HG03558 (cell line): ENCODE measurements around the gene RETN.
"Not testable (repeated sequence)": the region's sequence is repeated elsewhere in the genome, so short reads cannot be mapped to it uniquely, and the experiment has no call there.

ENCODE experiments used
- ATAC-seq: cut with Tn5 transposase; IDR thresholded peaks from one replicate; pipeline ENCODE4 v1.9.1; 2021; ENCODE audit warnings: moderate number of reproducible peaks; ENCODE audit not compliant: unreplicated experiment; ENCODE audit errors: extremely low read depth

RETN gene

DNA sequence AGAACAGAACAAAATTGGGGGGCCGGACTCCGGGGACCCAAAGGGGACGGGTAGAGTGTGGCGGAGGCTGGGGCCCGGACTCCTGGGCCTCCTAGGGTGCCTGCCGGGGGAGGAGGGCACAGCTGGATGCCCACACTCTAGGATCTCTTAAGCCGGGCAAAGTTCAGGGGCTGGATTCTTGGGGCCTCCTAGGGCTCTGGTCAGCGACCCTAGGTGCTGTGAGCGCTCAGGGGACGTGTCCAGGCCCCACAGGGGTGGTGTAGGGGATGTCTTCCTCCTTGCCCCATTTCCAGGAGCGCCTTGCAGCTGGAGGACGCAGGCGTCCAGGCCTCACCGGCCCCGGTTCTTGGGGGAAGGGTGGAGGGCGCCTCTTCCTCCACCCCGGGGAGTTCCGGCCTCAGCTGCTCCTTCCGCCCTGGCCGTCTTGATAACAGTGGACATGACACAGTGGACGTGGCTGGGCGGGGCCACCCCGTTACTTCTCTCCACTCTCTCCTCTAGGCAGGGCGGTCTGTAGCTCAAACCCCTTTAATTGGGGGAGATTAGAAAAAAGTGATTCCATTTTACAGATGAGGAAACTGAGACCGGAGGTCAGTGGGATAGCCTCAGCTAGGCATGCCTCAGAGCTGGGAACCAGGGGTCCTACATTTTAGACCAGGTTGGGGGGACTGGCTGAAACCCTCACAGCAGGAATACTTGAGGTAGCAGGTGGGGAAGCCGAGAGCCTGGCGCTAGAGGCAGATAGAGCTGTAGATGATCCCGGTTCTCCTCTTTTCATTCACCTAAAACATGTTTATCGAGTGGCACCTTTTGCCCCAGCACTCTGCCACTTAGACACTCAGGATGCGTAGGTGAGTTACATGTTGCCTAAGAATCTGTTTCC, 31.2 kb upstream of the RETN start:
- ATAC-seq = no peak

DNA sequence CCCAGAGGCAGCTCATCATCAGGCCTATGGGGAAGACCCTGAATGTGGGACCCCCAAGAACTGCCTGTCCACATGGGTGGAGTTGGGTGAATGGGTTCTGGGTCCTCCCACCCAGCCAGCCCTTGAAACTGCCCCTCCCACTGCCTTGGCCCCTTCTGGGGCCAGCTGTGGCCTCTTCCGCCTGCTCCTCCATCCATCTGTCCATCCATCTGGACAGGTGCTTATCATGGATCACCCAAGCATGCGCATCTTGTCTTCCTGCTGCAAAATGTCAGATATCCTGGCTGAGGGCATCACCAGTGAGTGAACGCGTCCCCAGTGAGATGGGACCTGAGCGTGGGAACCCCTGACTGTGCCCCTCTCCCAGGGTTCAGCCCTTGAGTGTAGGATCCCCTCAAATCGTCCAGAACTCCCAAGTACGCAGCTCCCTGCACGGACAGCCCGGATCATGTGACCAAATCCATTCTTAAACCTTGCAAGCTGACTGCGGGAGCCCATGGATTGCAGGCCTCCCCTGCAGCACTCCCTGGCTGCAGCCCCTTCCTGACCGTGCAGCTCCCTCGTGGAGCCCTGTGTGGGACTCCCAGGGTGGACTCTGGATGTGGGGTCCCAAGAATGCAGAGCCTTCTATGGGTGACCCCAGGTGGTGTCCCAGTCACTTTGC, 29.9 kb upstream of the RETN start:
- no peak for ATAC-seq

DNA sequence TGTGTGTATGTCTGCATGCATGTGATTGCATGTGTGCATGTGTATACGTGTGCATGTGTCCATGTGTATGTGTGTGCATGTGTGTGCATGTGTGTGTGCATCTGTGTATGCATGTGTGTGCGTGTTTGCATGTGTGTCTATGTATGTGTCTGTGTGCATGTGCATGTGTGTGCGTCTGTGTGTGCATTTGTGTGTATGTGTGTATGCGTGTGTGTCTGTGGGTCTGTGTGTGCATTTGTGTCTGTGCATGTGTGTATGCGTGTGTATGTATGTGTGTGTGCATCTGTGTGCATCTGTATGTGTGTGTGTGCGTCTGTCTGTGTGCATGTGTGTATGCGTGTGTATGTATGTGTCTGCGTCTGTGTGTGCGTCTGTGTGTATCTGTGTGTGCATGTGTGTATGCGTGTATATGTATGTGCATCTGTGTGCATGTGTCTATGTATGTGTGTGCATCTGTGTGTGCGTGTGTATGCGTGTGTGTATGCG, 28.9 kb upstream of the RETN start:
- ATAC-seq = no peak

DNA sequence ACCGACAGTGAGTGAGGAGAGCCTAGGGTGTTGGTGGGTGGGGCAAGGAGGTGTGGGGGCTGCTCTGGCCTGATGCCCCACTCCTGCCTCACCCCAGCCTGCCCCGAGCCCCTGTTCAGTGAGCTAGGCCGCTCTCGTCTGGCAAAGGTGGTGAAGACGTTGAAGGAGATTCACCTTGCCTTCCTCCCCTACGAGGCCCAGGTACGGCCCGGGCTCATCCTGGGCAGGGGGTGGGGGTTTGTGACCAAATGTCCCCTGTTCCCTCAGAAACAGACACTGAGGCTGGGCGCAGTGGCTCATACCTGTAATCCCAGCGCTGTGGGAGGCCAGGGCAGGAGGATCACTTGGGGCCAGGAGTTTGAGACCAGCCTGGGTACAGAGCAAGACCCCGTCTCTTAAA, 28.0 kb upstream of the RETN start:
- no peak for ATAC-seq

DNA sequence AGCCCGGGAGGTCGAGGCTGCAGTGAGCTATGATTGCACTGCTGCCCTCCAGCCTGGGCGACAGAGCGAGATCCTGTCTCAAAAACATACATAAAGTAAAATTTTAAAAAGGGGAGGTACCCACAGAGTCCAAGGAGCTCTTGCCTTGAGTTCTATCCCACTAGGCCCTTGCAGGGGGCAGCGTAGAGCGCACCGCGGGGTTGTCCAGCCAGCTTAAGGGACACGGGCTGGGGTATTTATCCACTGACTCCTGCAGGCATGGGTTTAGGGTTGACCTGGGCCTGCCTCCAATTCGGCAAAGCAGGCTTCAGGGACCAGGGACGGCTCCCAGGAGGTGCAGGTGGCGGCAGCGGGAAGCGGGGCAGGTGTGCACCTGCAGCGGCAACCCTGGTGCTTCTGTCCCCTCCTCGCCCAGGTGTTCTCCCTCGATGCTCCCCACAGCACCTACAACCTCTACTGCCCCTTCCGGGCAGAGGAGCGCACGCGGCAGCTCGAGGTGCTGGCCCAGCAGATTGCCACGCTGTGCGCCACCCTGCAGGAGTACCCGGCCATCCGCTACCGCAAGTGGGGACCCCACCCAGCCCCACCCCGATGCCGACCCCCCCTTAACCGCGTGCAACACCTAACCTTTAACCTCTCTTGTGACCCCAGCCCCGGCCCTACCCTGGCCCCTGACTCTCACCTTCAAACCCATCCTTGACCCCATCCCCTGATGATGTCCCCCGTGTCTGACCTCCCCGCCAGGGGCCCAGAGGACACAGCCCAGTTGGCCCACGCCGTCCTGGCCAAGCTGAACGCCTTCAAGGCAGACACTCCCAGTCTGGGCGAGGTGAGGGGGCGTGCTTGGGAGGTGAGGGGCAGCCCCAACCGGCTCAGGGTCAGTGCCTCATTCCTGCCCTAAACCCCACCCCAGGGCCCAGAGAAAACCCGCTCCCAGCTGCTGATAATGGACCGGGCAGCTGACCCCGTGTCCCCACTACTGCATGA, 27.3 kb upstream of the RETN start:
- ATAC-seq = no peak

DNA sequence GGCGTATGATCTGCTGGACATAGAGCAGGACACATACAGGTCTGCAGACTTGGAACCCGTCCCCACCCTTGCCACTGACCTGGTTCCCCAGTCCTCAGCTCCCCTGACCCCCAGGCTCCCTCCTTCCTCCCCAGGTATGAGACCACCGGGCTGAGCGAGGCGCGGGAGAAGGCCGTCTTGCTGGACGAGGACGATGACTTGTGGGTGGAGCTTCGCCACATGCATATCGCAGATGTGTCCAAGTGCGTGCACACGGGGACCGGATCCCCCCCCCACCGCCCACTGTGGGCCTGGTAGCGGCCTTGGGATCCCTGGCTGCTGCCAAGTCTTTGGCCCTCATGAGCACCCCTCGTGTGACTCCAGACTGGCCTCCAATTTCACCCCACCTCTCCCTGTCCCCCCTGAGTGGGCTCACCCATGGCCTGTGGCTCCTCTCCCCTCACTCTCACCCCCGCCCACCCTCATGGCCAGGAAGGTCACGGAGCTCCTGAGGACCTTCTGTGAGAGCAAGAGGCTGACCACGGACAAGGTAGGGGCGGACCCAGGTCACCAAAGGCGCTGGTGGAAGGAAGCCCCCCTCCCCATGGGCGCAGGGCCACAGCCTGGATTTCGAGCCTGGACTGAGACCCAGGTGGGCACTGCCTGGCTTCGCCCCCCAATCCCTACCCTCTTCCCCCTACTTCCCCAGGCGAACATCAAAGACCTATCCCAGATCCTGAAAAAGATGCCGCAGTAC, 26.4 kb upstream of the RETN start:
- ATAC-seq = no peak

DNA sequence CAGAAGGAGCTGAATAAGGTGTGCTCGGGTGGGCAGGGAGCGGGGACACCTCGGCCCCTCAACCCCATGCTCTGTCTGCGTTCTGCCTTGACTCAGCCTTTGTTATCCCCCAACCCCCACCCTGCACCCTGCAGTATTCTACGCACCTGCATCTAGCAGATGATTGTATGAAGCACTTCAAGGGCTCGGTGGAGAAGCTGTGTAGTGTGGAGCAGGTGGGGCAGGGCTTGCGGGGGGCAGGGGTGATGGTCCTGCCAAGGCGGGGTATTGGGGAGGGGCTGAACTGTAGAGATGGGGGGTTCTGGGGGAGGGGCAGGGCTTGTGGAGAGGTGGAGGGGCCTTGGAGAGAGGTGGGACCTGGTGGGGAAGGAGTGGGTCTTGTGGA, 25.8 kb upstream of the RETN start:
- no peak for ATAC-seq

DNA sequence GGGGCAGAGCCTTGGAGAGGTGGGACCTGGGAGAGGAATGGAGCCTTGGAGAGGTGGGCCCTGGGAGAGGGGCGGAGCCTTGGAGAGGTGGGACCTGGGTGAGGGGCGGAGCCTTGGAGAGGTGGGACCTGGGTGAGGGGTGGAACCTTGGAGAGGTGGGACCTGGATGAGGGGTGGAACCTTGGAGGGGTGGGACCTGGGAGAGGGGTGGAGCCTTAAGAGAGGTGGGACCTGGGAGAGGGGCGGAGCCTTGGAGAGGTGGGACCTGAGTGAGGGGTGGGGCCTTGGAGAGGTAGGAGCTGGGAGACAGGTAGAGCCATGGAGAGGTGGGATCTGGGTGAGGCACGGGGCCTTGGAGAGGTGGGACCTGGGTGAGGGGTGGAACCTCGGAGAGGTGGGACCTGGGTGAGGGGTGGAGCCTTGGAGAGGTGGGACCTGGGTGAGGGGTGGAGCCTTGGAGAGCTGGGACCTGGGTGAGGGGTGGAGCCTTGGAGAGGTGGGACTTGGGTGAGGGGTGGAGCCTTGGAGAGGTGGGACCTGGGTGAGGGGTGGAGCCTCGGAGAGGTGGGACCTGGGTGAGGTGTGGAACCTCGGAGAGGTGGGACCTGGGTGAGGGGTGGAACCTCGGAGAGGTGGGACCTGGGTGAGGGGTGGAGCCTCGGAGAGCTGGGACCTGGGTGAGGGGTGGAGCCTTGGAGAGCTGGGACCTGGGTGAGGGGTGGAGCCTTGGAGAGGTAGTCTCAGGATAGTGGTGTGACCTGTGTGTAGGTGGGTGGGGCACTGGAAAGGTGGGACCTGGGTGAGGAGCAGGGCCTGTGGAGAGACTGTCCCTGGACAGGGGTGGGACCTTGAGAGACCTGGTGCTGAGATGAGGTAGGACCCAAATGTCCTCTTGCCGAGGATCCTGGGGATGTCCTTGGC, 25.0 kb upstream of the RETN start:
- ATAC-seq = not testable (repeated sequence)

DNA sequence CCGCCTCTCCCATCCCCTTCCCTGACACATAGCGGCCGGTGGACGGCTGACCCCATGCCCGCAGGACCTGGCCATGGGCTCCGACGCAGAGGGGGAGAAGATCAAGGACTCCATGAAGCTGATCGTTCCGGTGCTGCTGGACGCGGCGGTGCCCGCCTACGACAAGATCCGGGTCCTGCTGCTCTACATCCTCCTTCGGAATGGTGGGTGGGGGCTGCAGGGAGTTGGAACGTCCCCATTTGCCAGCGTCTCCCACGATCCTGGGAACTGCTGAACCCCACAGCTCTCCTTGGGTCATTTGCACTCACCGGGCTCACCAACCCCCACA, 24.3 kb upstream of the RETN start:
- no peak for ATAC-seq

DNA sequence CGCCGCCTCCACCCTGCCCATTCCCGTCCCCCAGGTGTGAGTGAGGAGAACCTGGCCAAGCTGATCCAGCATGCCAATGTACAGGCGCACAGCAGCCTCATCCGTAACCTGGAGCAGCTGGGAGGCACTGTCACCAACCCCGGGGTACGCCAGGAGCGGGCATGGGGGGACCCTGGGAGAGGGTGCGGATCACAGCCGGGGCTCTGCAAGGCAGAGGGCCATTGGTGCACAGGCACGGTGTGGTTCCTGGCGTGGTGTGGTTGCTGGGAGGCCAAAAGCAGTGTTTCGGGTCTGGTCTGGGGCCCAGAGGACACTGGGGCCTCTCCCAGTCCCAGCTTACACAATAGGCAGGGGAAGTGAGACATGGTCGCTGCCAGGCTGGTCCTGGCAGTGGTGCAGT, 23.7 kb upstream of the RETN start:
- no peak for ATAC-seq

DNA sequence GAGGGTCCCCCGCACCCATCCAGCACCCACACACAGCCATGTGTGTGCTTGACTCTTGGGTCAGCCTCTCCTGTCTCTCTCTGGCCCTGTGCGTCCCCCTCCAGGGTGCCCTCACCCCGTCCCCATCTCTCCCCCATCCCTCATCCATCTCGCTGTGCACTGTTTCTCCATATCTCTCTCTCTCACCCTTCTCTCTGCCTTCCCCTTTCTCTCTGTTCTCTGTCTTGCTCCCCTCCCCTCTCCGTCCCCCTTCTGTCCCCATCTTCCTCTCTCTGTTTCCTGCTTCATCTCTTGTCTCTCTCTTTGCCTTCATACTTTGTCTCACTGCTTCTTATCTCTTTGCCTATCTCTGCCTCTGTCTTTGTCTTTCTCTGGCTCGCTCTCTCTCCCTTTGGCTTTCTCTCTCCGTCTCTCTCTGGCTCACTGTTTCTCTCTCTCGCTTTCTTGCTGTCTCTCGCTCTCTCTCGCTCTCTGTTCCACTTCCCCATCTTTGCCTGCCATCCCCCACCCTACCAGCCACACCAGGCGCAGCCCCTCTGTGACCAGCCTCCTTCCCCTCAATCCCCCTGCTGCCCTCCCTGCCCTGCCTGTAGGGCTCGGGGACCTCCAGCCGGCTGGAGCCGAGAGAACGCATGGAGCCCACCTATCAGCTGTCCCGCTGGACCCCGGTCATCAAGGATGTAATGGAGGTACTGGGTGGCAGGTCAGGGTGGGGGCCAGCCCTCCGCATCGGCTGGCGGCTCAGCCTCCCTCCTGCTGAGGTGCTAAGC, 23.0 kb upstream of the RETN start:
- no peak for ATAC-seq

DNA sequence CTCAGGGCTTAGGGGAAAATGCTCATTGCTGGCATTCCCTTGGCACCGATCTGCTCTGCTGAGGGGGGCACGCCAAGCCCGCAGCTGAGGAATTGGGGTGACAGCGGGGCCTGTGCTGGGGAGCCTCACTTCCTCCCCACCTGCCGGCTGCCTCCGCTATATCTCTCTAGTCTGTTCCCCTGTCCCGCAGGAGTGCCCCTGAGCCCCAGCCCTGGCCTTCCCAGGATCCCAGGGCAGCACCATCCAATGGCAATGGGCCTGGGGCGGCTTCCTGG, 22.5 kb upstream of the RETN start:
- ATAC-seq = no peak

DNA sequence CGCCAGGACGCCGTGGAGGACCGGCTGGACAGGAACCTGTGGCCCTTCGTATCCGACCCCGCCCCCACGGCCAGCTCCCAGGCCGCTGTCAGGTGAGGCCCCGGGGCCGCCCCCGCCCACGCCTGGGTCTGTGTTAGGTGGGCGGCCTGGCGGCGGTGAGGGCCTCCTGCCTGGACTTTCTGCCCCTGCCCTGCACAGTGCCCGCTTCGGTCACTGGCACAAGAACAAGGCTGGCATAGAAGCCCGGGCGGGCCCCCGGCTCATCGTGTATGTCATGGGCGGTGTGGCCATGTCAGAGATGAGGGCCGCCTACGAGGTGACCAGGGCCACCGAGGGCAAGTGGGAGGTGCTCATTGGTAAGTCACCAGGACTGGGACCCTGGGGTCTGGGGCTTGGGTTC, 21.7 kb upstream of the RETN start:
- no peak for ATAC-seq

DNA sequence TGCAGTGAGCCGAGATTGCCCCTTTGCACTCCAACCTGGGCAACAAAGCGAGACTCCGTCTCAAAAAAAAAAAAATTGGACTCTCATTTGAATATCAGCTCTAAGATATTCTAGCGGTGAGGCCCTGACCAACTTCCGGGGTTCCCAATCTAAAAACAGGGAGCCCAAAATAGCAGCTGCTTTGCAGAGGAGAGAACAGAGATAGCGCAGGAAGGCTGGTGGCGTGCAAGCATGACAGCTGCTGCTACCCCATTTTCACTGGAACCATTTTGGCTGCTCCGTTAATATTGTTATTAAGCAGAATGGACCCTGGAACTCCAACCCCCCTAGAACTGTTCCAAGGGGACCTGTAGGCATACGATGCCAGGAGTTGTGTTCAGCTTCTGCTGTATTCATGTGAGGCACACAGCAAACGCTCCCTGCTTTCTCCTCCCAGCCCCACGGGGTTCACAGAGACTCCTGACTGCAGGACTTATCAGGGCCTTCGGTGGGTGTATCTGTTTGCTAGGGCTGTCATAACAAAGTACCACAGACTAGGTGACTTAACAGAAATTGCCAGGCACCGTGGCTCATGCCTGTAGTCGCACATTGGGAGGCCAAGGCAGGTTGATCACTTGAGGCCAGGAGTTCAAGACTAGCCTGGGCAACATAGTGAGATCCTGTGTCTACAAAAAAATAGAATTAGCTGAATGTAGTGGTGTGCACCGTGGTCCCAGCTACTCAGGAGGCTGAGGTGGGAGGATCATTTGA, 20.4 kb upstream of the RETN start:
- ATAC-seq = no peak

DNA sequence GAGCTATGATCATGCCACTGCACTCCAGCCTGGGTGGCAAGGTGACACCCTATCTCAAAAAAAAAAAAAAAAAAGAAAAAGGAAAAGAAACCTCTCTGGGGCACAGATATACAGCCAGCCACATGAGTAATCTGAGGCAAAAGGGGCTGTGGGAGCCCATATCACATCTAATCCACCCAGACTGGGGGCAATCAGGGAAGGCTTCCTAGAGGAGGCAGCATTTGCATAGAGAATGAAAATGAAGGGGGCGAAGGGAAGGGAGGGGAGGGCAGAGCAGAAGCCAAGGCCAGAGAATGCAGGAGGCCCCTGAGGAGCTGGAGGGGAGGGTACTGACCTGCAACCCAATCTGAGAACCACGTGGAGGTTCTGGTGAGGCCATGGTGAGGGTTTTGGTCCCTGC, 18.7 kb upstream of the RETN start:
- no peak for ATAC-seq

DNA sequence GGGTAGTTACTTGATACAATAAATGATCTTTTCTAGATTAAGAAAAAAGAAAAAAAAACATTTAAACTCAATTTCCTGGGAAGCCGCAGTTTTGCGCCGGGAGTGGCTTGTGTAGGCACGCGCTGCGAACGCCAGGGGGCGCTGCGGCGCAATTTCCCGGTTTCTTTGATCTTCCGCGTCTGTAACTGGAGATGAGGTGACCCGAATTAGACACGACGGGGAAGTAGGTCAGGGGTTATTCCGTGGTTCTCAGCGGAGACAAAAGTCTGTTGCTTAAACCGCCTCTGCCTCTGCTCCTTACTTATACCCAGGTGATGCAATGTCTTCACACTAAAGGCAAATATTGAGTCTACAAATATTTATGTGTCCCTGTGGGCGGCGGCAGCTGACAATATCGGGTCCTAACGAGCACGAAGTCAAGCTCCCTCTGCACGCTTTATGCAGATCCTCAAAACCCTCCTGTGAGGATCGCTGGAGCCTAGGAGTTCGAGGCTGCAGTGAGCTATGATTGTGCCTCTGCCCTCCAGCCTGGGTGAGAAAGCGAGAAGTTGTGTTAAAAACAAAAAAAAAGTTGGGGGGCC, 16.7 kb upstream of the RETN start:
- ATAC-seq = no peak

DNA sequence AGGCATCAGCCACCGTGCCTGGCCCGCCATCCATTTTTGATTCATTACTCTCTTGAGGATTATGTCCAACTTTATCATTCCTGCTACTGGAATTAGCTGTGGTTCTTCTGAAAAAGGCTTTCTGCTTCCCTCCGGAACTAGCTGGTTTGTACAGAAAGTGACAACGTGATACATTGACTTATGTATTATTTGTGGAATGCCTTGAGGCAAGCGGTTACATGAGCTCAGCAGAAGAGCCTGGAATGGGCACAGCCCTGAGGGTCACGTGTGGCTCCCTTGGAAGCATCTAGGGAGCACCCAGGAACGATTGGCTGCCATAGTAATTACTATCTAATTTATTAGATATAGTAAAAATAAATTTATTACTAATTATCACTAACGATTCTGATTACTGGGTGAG, 14.4 kb upstream of the RETN start:
- ATAC-seq = no peak

DNA sequence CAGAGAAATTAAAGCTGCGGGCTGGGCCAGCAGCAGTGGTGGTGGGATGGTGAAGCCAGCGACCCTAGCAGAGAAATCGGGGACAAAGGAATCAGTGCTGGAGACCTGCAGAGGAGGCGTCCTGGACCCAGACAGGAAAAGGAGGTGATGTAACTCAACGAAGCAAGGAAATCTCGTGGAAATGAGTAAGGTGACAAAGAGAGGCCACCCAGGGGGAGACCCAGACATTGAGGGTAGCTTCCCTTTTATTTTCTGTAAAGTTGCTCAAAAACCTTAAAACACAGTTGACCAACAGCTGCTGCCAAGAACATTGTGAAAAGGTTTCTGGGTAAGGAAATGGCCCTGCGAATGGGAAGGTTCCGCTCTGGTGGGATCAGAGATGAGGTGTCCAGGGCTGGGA, 13.3 kb upstream of the RETN start:
- ATAC-seq = no peak
